Activated gamma-delta T cell (primary cell): ENCODE measurements around the gene HYAL3.

Experiments used
- DNase-seq: peaks from one replicate; lab custom pipeline; 2025; lab: John Stamatoyannopoulos, UW

The HYAL3 gene

GRCh38 chr3:50327943-50328691 lies 28.9 kb upstream of the HYAL3 start, which contains the start of gene TUSC2:
TSS of gene TUSC2 (minus strand) at chr3:50328223. CDS start at chr3:50328099, 124 bp downstream.
- peak; percentile 78 for DNase-seq

- no peak for DNase-seq
Measured at GRCh38 chr3:50327129-50327528, 27.9 kb upstream of the HYAL3 start.

- no peak for DNase-seq
Measured at GRCh38 chr3:50326182-50326541, 27.0 kb upstream of the HYAL3 start.

GRCh38 chr3:50325497-50326181 lies 26.4 kb upstream of the HYAL3 start:
- DNase-seq: no peak

DNA sequence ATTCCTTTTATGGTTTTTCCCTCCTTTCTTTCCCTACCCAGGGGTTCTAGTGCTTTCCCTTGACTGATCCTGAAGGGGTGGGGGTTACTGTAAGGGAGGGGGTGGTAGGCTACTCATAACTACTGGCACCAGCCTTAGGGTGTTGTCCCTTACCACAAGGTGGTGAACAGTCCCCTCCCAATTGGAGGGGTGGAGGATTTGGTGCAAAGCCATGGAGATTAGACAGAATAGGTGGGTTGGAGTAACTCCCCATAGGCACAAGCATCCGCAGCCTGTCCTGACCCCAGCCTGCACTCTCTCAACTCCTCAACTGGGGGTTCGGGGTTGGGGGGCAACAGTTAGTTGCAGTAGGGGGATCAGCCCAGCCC lies 25.9 kb upstream of the HYAL3 start:
- DNase-seq: no peak

DNA sequence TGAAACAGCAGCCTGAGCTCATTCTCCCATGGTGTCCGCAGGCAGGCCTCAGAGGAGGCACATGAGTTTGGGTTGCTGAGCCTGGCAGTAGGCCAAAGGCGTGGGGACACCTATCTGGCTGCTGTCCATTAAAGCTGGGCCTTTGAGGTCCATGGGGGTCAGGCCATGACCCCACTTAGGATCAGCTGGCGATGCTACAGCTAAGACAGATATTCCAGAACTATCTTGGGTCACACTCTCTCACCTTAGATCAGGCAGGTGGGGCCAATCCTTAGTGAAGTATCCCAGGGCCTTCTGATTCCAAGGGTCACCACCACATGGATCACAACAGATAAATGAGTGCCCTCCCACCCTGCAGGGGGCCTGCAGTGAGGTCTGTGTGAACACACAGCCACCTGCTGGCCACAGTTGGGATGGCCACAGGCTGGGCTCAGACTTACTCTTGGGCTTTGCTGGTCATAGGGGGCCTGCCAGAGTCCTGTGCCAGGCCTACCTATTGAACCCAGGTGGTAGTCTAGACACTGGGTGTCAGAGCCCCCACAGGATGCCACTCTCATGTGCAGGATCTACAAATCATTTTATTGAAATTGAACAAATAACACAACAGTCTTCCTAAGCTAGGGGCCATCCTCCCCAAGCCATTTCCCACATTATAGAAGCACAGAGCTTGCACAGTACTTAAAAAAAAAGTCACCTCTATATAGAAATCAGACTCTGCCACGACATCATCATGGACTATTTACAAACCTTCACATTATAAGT lies 25.3 kb upstream of the HYAL3 start:
- DNase-seq: no peak

DNA sequence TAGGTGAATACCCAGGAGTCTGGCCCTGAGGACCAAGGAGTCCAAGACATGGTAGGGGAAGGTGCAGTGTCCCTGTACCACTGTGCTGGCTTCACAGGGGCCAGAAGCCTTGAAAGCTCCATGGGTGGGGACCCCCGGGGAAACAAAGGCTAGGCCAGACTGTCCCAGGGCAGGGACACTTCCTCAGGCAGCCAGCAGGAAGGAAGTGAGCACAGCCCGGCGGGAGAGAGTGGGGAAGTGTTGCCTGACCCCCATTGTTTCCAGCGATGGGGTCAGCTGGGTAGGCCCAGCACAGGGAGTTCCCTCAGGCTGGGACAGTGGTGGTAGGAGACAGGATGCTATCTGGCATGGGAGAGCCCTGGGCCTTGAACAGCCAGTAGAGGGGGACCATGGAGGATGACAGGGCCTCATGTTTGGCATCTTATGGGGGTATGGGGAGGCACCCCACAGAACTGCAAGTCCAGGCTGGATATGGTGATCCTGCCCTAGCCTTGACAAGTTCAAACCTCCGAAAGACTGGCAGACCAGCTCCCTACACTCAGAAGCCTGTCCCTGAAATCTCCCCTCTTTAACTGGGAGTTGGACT lies 24.5 kb upstream of the HYAL3 start:
- no peak for DNase-seq

DNA sequence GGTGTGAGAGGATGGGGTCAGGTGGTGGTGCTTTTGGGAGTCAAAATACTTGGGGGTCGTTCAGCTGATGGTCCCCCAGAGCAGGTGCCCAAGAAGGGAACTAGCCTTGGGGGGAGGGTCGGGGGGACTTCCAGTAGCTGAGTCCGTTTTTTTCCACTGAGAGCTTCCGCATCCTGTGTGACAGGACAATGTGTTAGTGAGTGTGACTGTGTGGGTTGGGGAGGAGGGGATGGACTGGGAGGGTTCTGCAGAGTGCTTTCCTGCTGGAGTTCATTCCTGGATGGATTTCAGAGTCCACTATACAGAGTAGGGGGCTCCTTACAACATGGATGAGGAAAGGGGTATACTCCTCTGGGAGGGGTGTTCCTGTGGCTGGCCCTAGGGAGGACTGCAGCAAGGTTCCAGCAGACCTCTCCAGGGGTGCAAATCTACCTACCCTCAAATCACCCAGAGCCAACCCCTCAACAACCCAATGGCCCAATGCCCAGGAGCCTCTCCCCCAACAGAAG lies 23.9 kb upstream of the HYAL3 start:
- no peak for DNase-seq

GRCh38 chr3:50322386-50323091 lies 23.3 kb upstream of the HYAL3 start, which contains the start of gene HYAL2:
TSS of gene HYAL2 (minus strand) at chr3:50322745. CDS start at chr3:50320489, 2,256 bp downstream.
- DNase-seq: no peak

- DNase-seq: no peak
Measured at GRCh38 chr3:50322115-50322385, 22.8 kb upstream of the HYAL3 start.

GRCh38 chr3:50321336-50322114 lies 22.3 kb upstream of the HYAL3 start:
- DNase-seq: peak; percentile 61

DNA sequence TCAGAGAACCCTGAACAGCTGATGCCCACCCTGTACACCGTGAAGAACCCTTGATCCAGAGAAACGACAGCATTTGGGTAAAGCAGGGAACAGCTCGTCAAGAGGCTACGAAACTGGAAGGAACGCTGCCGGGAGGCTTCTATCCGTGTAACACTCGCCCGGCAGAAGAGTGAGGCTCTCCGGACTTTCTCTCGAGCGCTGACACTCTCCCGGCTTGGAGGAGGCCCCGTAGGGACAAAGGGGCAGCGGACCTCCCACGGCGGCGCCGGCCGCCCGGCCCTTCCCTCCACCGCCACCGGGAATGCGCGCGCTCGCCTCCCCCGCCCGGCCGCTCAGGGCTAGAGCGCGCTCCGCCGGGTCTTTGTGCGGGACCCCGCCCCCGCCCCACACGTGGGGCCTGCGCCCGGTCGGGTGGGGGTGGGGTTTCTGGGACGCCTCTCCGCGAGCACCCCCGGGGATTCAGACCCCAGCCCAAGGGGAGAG lies 21.7 kb upstream of the HYAL3 start:
- peak; percentile 61 for DNase-seq

- DNase-seq: no peak
Measured at GRCh38 chr3:50319894-50320625, 20.9 kb upstream of the HYAL3 start.

- DNase-seq: no peak
Measured at GRCh38 chr3:50319181-50319893, 20.1 kb upstream of the HYAL3 start.

- DNase-seq: no peak
Measured at GRCh38 chr3:50318615-50319014, 19.4 kb upstream of the HYAL3 start.

GRCh38 chr3:50318163-50318562 lies 19.0 kb upstream of the HYAL3 start:
- DNase-seq: no peak

GRCh38 chr3:50317300-50317699 lies 18.1 kb upstream of the HYAL3 start:
- DNase-seq: no peak

DNA sequence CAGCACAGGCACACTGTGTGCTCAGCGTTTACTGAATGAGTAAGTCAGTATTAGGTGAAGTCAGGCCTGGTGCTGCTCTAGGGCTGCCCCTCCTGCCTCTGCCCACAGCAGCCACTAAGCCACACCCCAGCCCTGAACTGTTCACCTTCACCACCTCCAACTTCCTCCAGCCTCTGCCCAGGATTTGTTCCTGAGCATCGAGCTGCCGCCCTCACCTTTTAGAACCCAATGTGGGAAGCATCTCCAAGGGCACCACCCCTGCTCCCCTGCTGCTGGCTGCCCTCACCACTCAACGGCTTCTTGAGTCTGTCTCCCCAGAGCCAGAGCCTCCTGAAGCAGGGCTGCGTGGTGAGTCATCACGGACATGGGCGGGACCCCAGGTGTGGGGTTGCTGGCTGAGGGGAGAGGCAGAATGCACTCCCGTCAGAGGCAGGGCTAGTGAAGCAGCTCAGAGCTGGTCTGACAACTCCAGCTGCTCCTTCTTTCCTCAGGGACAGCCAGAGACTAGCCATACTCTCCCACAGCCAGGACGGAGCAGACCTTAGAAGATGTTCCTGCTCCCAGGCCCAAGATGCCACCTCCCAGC lies 17.5 kb upstream of the HYAL3 start:
- peak; percentile 37 for DNase-seq

DNA sequence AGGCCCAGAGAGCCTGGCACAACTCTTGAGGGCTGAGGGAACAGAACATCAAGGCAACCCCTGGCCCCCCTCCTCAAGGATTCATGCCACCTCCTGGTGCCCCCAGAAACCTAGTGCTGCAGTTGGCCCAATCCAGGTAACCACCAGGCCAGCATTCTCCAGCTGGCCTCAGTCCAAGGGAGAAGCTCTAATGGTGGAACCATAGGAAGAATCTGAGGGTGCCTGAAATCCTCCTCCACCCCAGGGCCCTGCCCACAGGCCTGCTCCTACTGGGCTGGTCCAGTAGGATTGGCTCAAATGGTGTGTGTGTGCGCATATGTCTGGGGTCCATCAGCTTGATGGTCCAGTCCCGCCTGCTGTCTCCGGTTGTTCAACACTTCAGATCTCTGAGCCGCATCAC lies 15.6 kb upstream of the HYAL3 start:
- no peak for DNase-seq
